ENCODE measurements around the gene STRN4. TPM values are rescaled to one million over a fixed set of nuclear protein-coding genes. Genes with fewer than 3 reads are reported as not detected.
A peak's percentile ranks its signal among the peaks of the same experiment; 100 is the strongest.

The STRN4 gene
- total RNA-seq, 1 experiment from 2014 or later = 143 TPM

DNA sequence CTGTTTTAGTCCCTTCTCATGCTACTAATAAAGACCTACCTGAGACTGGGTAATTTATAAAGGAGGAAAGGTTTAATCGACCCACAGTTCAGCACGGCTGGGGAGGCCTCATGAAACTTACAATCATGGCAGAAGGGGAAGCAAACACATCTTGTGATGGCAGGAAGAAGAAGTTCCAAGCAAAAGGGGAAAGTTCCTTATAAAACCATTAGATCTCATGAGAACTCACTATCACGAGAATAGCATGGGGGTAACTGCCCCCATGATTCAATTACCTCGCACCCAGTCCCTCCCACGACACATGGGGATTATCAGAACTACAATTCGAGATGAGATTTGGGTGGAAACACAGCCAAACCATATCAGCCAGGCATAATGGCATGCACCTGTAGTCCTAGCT is 13.0 kb upstream of the STRN4 start:
- H3K4me1 ChIP-seq (ENCODE audit: insufficient read depth, low read length) = no peaks in the 10 kb centered on the region

More for the DNA sequence above, 13.0 kb upstream of the STRN4 start:
- DNase-seq = no peak
- H3K4me1 Mint-ChIP-seq = peaks cover 4 to 11% of the 10 kb centered on the region in 2 experiments; a peak in 3 of 4 replicates
- peaks cover 0 to 22% (median 14%) of the 10 kb centered on the region in 3 experiments; a peak in 6 of 7 replicates for H3K36me3 Mint-ChIP-seq (ENCODE audit: insufficient read depth in 1 of 3, low read depth in 3 of 3)
- no peaks in the 10 kb centered on the region for H3K27me3 ChIP-seq (ENCODE audit: insufficient read depth, low read length)
- no peak overlapping the region for H2BK15ac ChIP-seq (ENCODE audit: low read depth, low read length)
- H4K5ac ChIP-seq (ENCODE audit: insufficient read length, low read depth, low read length) = no peak overlapping the region
- H3K27ac ChIP-seq (ENCODE audit: insufficient read length, low read depth, low read length) = no peak overlapping the region
- H3K79me2 ChIP-seq (ENCODE audit: insufficient read depth, low read length) = no peaks in the 10 kb centered on the region
- no CpG with 5 or more reads among the region's 6 CpGs for WGBS (ENCODE audit: extremely low coverage, insufficient read length, low lambda C conversion rate)
- H2BK20ac ChIP-seq (ENCODE audit: low read depth, low read length, poor library complexity, severe bottlenecking) = no peak overlapping the region
- H4K8ac ChIP-seq (replicated peaks; ENCODE audit: insufficient read length, low read depth, low read length) = no peak overlapping the region
- H3K4ac ChIP-seq (ENCODE audit: low read depth, low read length) = no peak overlapping the region
- H3K27me3 Mint-ChIP-seq (ENCODE audit: low read depth) = no peaks in the 10 kb centered on the region
- H3K9ac ChIP-seq (ENCODE audit: extremely low read depth, insufficient read length, low read length) = no peak overlapping the region
- H3K9me3 ChIP-seq (ENCODE audit: control insufficient read depth, low read depth, low read length) = no peaks in the 10 kb centered on the region
- no peaks in the 10 kb centered on the region for H3K9me3 Mint-ChIP-seq
- no peak overlapping the region for H3K14ac ChIP-seq (ENCODE audit: insufficient read depth, low read length)
- no peak overlapping the region for H2BK5ac ChIP-seq (ENCODE audit: insufficient read length, low read length)
- no peak overlapping the region for H3T11ph ChIP-seq (ENCODE audit: low read length)
- no peak overlapping the region for H3K18ac ChIP-seq (ENCODE audit: insufficient read length, low read depth, low read length)
- H4K91ac ChIP-seq (ENCODE audit: insufficient read length, low read depth, low read length) = no peak overlapping the region
- no peak overlapping the region for H2AK5ac ChIP-seq (ENCODE audit: insufficient read length, low read length)
- H2BK120ac ChIP-seq (ENCODE audit: low read depth, low read length, poor library complexity, severe bottlenecking) = no peak overlapping the region
- H2BK12ac ChIP-seq (ENCODE audit: insufficient read length, low read depth, low read length) = no peak overlapping the region
- no peaks in the 10 kb centered on the region for H3K23me2 ChIP-seq (ENCODE audit: insufficient read length, low read depth, low read length, poor library complexity, severe bottlenecking)
- H3K79me1 ChIP-seq (ENCODE audit: insufficient read depth, low read depth, low read length, poor library complexity, severe bottlenecking) = no peaks in the 10 kb centered on the region
- H4K20me1 ChIP-seq (ENCODE audit: control insufficient read depth, insufficient read depth, insufficient read length) = no peaks in the 10 kb centered on the region
- H2AFZ ChIP-seq (ENCODE audit: low read length) = no peak overlapping the region
- no peak overlapping the region for H3K4me2 ChIP-seq (ENCODE audit: insufficient read depth, insufficient read length, low read length)
- H3K4me3 Mint-ChIP-seq = no peak overlapping the region
- no peak overlapping the region for H3K23ac ChIP-seq (ENCODE audit: insufficient read length, low read depth, low read length)
- TF ChIP-seq, protein P1, sequence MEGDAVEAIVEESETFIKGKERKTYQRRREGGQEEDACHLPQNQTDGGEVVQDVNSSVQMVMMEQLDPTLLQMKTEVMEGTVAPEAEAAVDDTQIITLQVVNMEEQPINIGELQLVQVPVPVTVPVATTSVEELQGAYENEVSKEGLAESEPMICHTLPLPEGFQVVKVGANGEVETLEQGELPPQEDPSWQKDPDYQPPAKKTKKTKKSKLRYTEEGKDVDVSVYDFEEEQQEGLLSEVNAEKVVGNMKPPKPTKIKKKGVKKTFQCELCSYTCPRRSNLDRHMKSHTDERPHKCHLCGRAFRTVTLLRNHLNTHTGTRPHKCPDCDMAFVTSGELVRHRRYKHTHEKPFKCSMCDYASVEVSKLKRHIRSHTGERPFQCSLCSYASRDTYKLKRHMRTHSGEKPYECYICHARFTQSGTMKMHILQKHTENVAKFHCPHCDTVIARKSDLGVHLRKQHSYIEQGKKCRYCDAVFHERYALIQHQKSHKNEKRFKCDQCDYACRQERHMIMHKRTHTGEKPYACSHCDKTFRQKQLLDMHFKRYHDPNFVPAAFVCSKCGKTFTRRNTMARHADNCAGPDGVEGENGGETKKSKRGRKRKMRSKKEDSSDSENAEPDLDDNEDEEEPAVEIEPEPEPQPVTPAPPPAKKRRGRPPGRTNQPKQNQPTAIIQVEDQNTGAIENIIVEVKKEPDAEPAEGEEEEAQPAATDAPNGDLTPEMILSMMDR (conservative IDR thresholded peaks at IDR 0.05) = no peak
- H3K27ac Mint-ChIP-seq = peak overlapping the region in 1 of 3 experiments; percentile 33; a peak in 1 of 7 replicates
- H3K56ac ChIP-seq (ENCODE audit: insufficient read length, low read depth, low read length) = no peak overlapping the region
